Body of pancreas (tissue), 4 donors: ENCODE results near the gene PUM2. TPM values are rescaled to one million over a fixed set of nuclear protein-coding genes. Genes with fewer than 3 reads are reported as not detected.

ENCODE experiments used
- ATAC-seq: fragments of 150-250 bp; one replicate; pipeline ENCODE4 v1.9.1; 2016
- DNase-seq, 4 donors: peaks; one replicate each; pipeline ENCODE4 v3.0.0-alpha.2; 2019
- H3K27ac ChIP-seq, 4 donors: fragments of 200-600 bp; sonication (generic); 1 replicate in 3 of 4; 2 replicates in 1 of 4; pipeline versions ENCODE4 v1.5.1 to v1.6.1; 2016 to 2019; ENCODE audit warnings: mild to moderate bottlenecking in 1 of 4, mixed read lengths in 1 of 4, moderate library complexity in 1 of 4
- H3K27me3 ChIP-seq, 2 donors: fragments of 200-600 bp; sonication (generic); one replicate each; pipeline ENCODE4 v1.6.0; 2016; ENCODE audit warnings: mild to moderate bottlenecking in 1 of 2
- H3K36me3 ChIP-seq, 2 donors: fragments of 200-600 bp; sonication (generic); replicated peaks in 1 of 2; 2 replicates each; pipeline ENCODE4 v1.5.1; 2016; ENCODE audit warnings: low read depth in 2 of 2; ENCODE audit not compliant: insufficient read depth in 1 of 2
- H3K4me1 ChIP-seq: fragments of 200-600 bp; sonication (generic); one replicate; pipeline ENCODE4 v1.6.0; 2016
- H3K4me3 ChIP-seq, 2 donors: fragments of 200-600 bp; sonication (generic); 1 replicate in 1 of 2; 2 replicates in 1 of 2; pipeline ENCODE4 v1.5.1; 2016 to 2019
- H3K9me3 ChIP-seq, 3 donors: fragments of 200-600 bp; sonication (generic); 1 replicate in 2 of 3; 2 replicates in 1 of 3; pipeline ENCODE4 v1.5.1; 2016
- POLR2A ChIP-seq, 3 donors: fragments of 450-650 bp; IDR thresholded peaks; one replicate each; pipeline ENCODE4 v1.6.1; 2016; ENCODE audit warnings: antibody characterized with exemption in 3 of 3, mild to moderate bottlenecking in 2 of 3
- WGBS, 2 donors: methylation state at CpG; one replicate each; pipeline ENCODE4 v1.1.5; 2017; 5-methylcytosine and 5-hydroxymethylcytosine counted together
- intact Hi-C: fragments of 100-400 bp; cut with DNase I; formaldehyde crosslinking; loops from one replicate; pipeline ENCODE4 v1.15.1; 2023
- total RNA-seq, 2 donors: library from RNA; depleted of rRNA; stranded (reverse); fragments of >200 nt; gene quantifications; one replicate each; pipeline ENCODE4 v1.1.0, GENCODE V29; 2016
- TF ChIP-seq, protein P1 (sequence below), 7 experiments: fragments of 450-650 bp in 4 of 7; fragments of 200-600 bp in 3 of 7; sonication (generic) in 3 of 7; IDR thresholded peaks; one replicate each; pipeline ENCODE4 v1.5.1; 2016 to 2019; ENCODE audit warnings: antibody characterized with exemption in 7 of 7

PUM2 gene
- total RNA-seq, 2 donors from 2014 or later, result 25.7 to 43.3 TPM

GRCh38 chr2:20307311-20307710 is 43.3 kb downstream of the PUM2 start:
- no peaks in the 10 kb centered on the region for H3K9me3 ChIP-seq
- intact Hi-C loops, result no loop called here
- H3K27me3 ChIP-seq, result no peaks in the 10 kb centered on the region
- H3K4me3 ChIP-seq, result no peak overlapping the region
- DNase-seq (no peak), ATAC-seq (no peak)
- TF ChIP-seq, protein P1, sequence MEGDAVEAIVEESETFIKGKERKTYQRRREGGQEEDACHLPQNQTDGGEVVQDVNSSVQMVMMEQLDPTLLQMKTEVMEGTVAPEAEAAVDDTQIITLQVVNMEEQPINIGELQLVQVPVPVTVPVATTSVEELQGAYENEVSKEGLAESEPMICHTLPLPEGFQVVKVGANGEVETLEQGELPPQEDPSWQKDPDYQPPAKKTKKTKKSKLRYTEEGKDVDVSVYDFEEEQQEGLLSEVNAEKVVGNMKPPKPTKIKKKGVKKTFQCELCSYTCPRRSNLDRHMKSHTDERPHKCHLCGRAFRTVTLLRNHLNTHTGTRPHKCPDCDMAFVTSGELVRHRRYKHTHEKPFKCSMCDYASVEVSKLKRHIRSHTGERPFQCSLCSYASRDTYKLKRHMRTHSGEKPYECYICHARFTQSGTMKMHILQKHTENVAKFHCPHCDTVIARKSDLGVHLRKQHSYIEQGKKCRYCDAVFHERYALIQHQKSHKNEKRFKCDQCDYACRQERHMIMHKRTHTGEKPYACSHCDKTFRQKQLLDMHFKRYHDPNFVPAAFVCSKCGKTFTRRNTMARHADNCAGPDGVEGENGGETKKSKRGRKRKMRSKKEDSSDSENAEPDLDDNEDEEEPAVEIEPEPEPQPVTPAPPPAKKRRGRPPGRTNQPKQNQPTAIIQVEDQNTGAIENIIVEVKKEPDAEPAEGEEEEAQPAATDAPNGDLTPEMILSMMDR (IDR thresholded peaks at IDR 0.05), result no peak
- TF ChIP-seq POLR2A (IDR thresholded peaks at IDR 0.05), result no peak
- peaks cover 5% of the 10 kb centered on the region for H3K4me1 ChIP-seq
- peaks cover 7 to 10% of the 10 kb centered on the region in 2 donors for H3K36me3 ChIP-seq
- no peak overlapping the region for H3K27ac ChIP-seq

GRCh38 chr2:20304411-20304810 is 46.2 kb downstream of the PUM2 start:
- no peak overlapping the region for H3K4me3 ChIP-seq
- WGBS, 2 donors, result 95% methylated on average over 1 of the region's 1 CpG
- ATAC-seq (no peak), DNase-seq (no peak)
- H3K27me3 ChIP-seq, result no peaks in the 10 kb centered on the region
- no peak for TF ChIP-seq POLR2A (IDR thresholded peaks at IDR 0.05)
- TF ChIP-seq, protein P1 (IDR thresholded peaks at IDR 0.05), result no peak
- peaks cover 9% of the 10 kb centered on the region for H3K4me1 ChIP-seq
- peaks cover 7% of the 10 kb centered on the region in 2 donors for H3K36me3 ChIP-seq
- intact Hi-C loops, result no loop called here
- no peaks in the 10 kb centered on the region for H3K9me3 ChIP-seq
- H3K27ac ChIP-seq, result no peak overlapping the region

- no peak for TF ChIP-seq POLR2A (IDR thresholded peaks at IDR 0.05)
- TF ChIP-seq, protein P1 (IDR thresholded peaks at IDR 0.05), result no peak
- H3K4me1 ChIP-seq, result peaks cover 9% of the 10 kb centered on the region
- H3K9me3 ChIP-seq, result no peaks in the 10 kb centered on the region
- DNase-seq (no peak), ATAC-seq (no peak)
- no peaks in the 10 kb centered on the region for H3K27me3 ChIP-seq
- intact Hi-C loops, result no loop called here
- H3K36me3 ChIP-seq, result peaks cover 7% of the 10 kb centered on the region in 2 donors
- H3K4me3 ChIP-seq, result no peak overlapping the region
- 91 to 96% methylated on average over 1 of the region's 1 CpG for WGBS, 2 donors
- H3K27ac ChIP-seq, result peak overlapping the region in 1 of 4 donors; percentile 32
Observed at GRCh38 chr2:20303966-20304365, 46.7 kb downstream of the PUM2 start.

GRCh38 chr2:20302019-20302418 is 48.6 kb downstream of the PUM2 start:
- Histone ChIP-seq H3K27me3 (no peaks in the 10 kb centered on the region), H3K27ac (peak overlapping the region in 2 of 4 donors; percentile 20 to 26), H3K4me1 (peaks cover 9% of the 10 kb centered on the region), H3K4me3 (no peak overlapping the region), H3K9me3 (no peaks in the 10 kb centered on the region), H3K36me3 (peaks cover 3 to 4% of the 10 kb centered on the region in 2 donors)
- intact Hi-C loops, result no loop called here
- 62 to 64% methylated on average over 4 of the region's 4 CpGs for WGBS, 2 donors
- ATAC-seq, result peak; percentile 56
- peak in 1 of 4 donors; percentile 34 for DNase-seq
- TF ChIP-seq, protein P1 (IDR thresholded peaks at IDR 0.05), result no peak
- no peak for TF ChIP-seq POLR2A (IDR thresholded peaks at IDR 0.05)

GRCh38 chr2:20300656-20301055 is 50.0 kb downstream of the PUM2 start:
- Histone ChIP-seq H3K9me3 (no peaks in the 10 kb centered on the region), H3K27me3 (no peaks in the 10 kb centered on the region), H3K4me1 (peaks cover 9% of the 10 kb centered on the region), H3K27ac (no peak overlapping the region), H3K36me3 (peaks cover 0 to 4% of the 10 kb centered on the region in 2 donors), H3K4me3 (no peak overlapping the region)
- WGBS, 2 donors, result 94% methylated on average over 5 of the region's 5 CpGs
- intact Hi-C loops, result no loop called here
- TF ChIP-seq POLR2A (IDR thresholded peaks at IDR 0.05), result no peak
- TF ChIP-seq, protein P1 (IDR thresholded peaks at IDR 0.05), result no peak
- DNase-seq (no peak), ATAC-seq (no peak)
